ENCODE data around the gene MYH6. TPM values are rescaled to one million over a fixed set of nuclear protein-coding genes. Genes with fewer than 3 reads are reported as not detected.

MYH6 gene
- total RNA-seq, 1 experiment from 2014 or later, result 0.07 TPM

- Histone ChIP-seq H3K4me1 (ENCODE audit: insufficient read depth, low read length) (no peaks in the 10 kb centered on the region; the same call in 1 of the 2 replicates), H2BK15ac (ENCODE audit: low read depth, low read length) (no peak overlapping the region), H4K8ac (replicated peaks; ENCODE audit: insufficient read length, low read depth, low read length) (no peak overlapping the region), H4K20me1 (ENCODE audit: control insufficient read depth, insufficient read depth, insufficient read length) (no peaks in the 10 kb centered on the region), H3K18ac (ENCODE audit: insufficient read length, low read depth, low read length) (no peak overlapping the region), H3K14ac (ENCODE audit: insufficient read depth, low read length) (no peak overlapping the region), H2BK12ac (ENCODE audit: insufficient read length, low read depth, low read length) (no peak overlapping the region), H4K5ac (ENCODE audit: insufficient read length, low read depth, low read length) (no peak overlapping the region), H3K56ac (ENCODE audit: insufficient read length, low read depth, low read length) (no peak overlapping the region), H3K9me3 (ENCODE audit: control insufficient read depth, low read depth, low read length) (no peaks in the 10 kb centered on the region), H4K91ac (ENCODE audit: insufficient read length, low read depth, low read length) (no peak overlapping the region), H3K9ac (ENCODE audit: extremely low read depth, insufficient read length, low read length) (no peak overlapping the region), H2BK5ac (ENCODE audit: insufficient read length, low read length) (no peak overlapping the region), H3T11ph (ENCODE audit: low read length) (no peak overlapping the region), H3K4me2 (ENCODE audit: insufficient read depth, insufficient read length, low read length) (no peak overlapping the region), H2AK5ac (ENCODE audit: insufficient read length, low read length) (no peak overlapping the region), H3K27ac (ENCODE audit: insufficient read length, low read depth, low read length) (no peak overlapping the region), H3K23me2 (ENCODE audit: insufficient read length, low read depth, low read length, poor library complexity, severe bottlenecking) (peaks cover 5% of the 10 kb centered on the region), H3K79me1 (ENCODE audit: insufficient read depth, low read depth, low read length, poor library complexity, severe bottlenecking) (no peaks in the 10 kb centered on the region), H3K79me2 (ENCODE audit: insufficient read depth, low read length) (no peaks in the 10 kb centered on the region), H2AFZ (ENCODE audit: low read length) (no peak overlapping the region), H3K23ac (ENCODE audit: insufficient read length, low read depth, low read length) (no peak overlapping the region), H3K4ac (ENCODE audit: low read depth, low read length) (no peak overlapping the region), H2BK20ac (ENCODE audit: low read depth, low read length, poor library complexity, severe bottlenecking) (no peak overlapping the region), H2BK120ac (ENCODE audit: low read depth, low read length, poor library complexity, severe bottlenecking) (no peak overlapping the region), H3K27me3 (ENCODE audit: insufficient read depth, low read length) (no peaks in the 10 kb centered on the region)
- H3K27ac Mint-ChIP-seq, result no peak overlapping the region; a peak in 1 of 7 replicates
- TF ChIP-seq CTCF (conservative IDR thresholded peaks at IDR 0.05), result no peak
- H3K4me1 Mint-ChIP-seq, result peaks cover 19 to 21% of the 10 kb centered on the region in 2 experiments
- no CpG with 5 or more reads among the region's 19 CpGs for WGBS (ENCODE audit: extremely low coverage, insufficient read length, low lambda C conversion rate)
- peaks cover 16 to 26% (median 22%) of the 10 kb centered on the region in 3 experiments for H3K36me3 Mint-ChIP-seq (ENCODE audit: insufficient read depth in 1 of 3, low read depth in 3 of 3)
- H3K4me3 Mint-ChIP-seq, result no peak overlapping the region
- no peak for DNase-seq
- peaks cover 16% of the 10 kb centered on the region for H3K27me3 Mint-ChIP-seq (ENCODE audit: low read depth)
- H3K9me3 Mint-ChIP-seq, result no peaks in the 10 kb centered on the region; a peak in 2 of 5 replicates
These were observed 60.4 kb downstream of the MYH6 start for GRCh38 chr14:23347406-23348296.
